Activated CD4-positive, alpha-beta T cell treated with anti-CD3 and anti-CD28 coated beads, Interleukin-2, amount 50 U/mL, for 1 hour (primary cell): ENCODE results near the gene PDCD10.

Experiments used
- DNase-seq: peaks from one replicate; pipeline ENCODE4 v3.0.0-alpha.2; 2020

Gene PDCD10

GRCh38 chr3:167733961-167734497, 663 bp downstream of the PDCD10 start:
- no peak for DNase-seq

- no peak for DNase-seq
Observed at GRCh38 chr3:167732313-167733065, 2.2 kb downstream of the PDCD10 start.

GRCh38 chr3:167731393-167731792, 3.3 kb downstream of the PDCD10 start:
- no peak for DNase-seq

- no peak for DNase-seq
Observed at GRCh38 chr3:167729591-167729990, 5.1 kb downstream of the PDCD10 start.

GRCh38 chr3:167728632-167729323, 5.9 kb downstream of the PDCD10 start:
- no peak for DNase-seq

GRCh38 chr3:167728176-167728575, 6.5 kb downstream of the PDCD10 start:
- no peak for DNase-seq

GRCh38 chr3:167723872-167724271, 10.8 kb downstream of the PDCD10 start:
- DNase-seq = no peak

- DNase-seq = no peak
Observed at GRCh38 chr3:167723025-167723512, 11.6 kb downstream of the PDCD10 start.

GRCh38 chr3:167718582-167718981, 16.1 kb downstream of the PDCD10 start:
- no peak for DNase-seq

GRCh38 chr3:167716920-167717319, 17.8 kb downstream of the PDCD10 start:
- DNase-seq = no peak

GRCh38 chr3:167714871-167715270, 19.8 kb downstream of the PDCD10 start:
- no peak for DNase-seq

GRCh38 chr3:167712445-167712844, 22.2 kb downstream of the PDCD10 start:
- DNase-seq = no peak

- no peak for DNase-seq
Observed at GRCh38 chr3:167711439-167711838, 23.3 kb downstream of the PDCD10 start.

- DNase-seq = no peak
Observed at GRCh38 chr3:167710552-167710951, 24.1 kb downstream of the PDCD10 start.

GRCh38 chr3:167709690-167710089, 25.0 kb downstream of the PDCD10 start:
- DNase-seq = no peak

GRCh38 chr3:167705840-167706239, 28.9 kb downstream of the PDCD10 start:
- no peak for DNase-seq

GRCh38 chr3:167700926-167701325, 33.8 kb downstream of the PDCD10 start:
- DNase-seq = no peak

GRCh38 chr3:167700046-167700445, 34.6 kb downstream of the PDCD10 start:
- DNase-seq = no peak

- DNase-seq = no peak
Observed at GRCh38 chr3:167694121-167694520, 40.6 kb downstream of the PDCD10 start.

- peak; percentile 4 for DNase-seq
Observed at GRCh38 chr3:167691366-167691765, 43.3 kb downstream of the PDCD10 start.

- DNase-seq = peak; percentile 16
Observed at GRCh38 chr3:167684388-167684993, 50.2 kb downstream of the PDCD10 start.

GRCh38 chr3:167679526-167679925, 55.2 kb downstream of the PDCD10 start:
- no peak for DNase-seq

GRCh38 chr3:167675848-167676247, 58.8 kb downstream of the PDCD10 start:
- DNase-seq = no peak

GRCh38 chr3:167673221-167673620, 61.5 kb downstream of the PDCD10 start:
- DNase-seq = no peak
